Measurements from ENCODE around the gene ENO1.
"Not testable (repeated sequence)": the region's sequence is repeated elsewhere in the genome, so short reads cannot be mapped to it uniquely, and the experiment has no call there.

The ENO1 gene

GRCh38 chr1:8847990-8848389, 30.5 kb downstream of the ENO1 start:
- H3K27ac ChIP-seq (ENCODE audit: low read depth, low read length) = no peak overlapping the region

GRCh38 chr1:8846263-8846662, 32.2 kb downstream of the ENO1 start:
- H3K4me3 ChIP-seq (ENCODE audit: low read depth in 1 of 5, low read length in 5 of 5) = no peak overlapping the region
- H3K9me3 ChIP-seq (ENCODE audit: control insufficient read depth in 5 of 5, low read length in 5 of 5) = no peaks in the 10 kb centered on the region
- no peaks in the 10 kb centered on the region for H3K36me3 ChIP-seq (ENCODE audit: control insufficient read depth in 5 of 5, insufficient read depth in 5 of 5, low read length in 5 of 5)
- H3K4me1 ChIP-seq (ENCODE audit: control insufficient read depth in 5 of 5, insufficient read depth in 5 of 5, low read length in 5 of 5) = peaks cover 3 to 25% (median 16%) of the 10 kb centered on the region in 5 donors
- no peaks in the 10 kb centered on the region for H3K27me3 ChIP-seq (ENCODE audit: control insufficient read depth in 5 of 5, insufficient read depth in 4 of 5, low read length in 5 of 5)
- no peak overlapping the region for H3K27ac ChIP-seq (ENCODE audit: low read depth, low read length)
- no peak overlapping the region for H3K9ac ChIP-seq (ENCODE audit: low read length in 5 of 5)

More at GRCh38 chr1:8847990-8848389, 30.5 kb downstream of the ENO1 start:
- peaks cover 3 to 25% (median 16%) of the 10 kb centered on the region in 5 donors for H3K4me1 ChIP-seq (ENCODE audit: control insufficient read depth in 5 of 5, insufficient read depth in 5 of 5, low read length in 5 of 5)
- no peaks in the 10 kb centered on the region for H3K27me3 ChIP-seq (ENCODE audit: control insufficient read depth in 5 of 5, insufficient read depth in 4 of 5, low read length in 5 of 5)
- no peak overlapping the region for H3K9ac ChIP-seq (ENCODE audit: low read length in 5 of 5)
- H3K4me3 ChIP-seq (ENCODE audit: low read depth in 1 of 5, low read length in 5 of 5) = no peak overlapping the region
- H3K36me3 ChIP-seq (ENCODE audit: control insufficient read depth in 5 of 5, insufficient read depth in 5 of 5, low read length in 5 of 5) = no peaks in the 10 kb centered on the region
- H3K9me3 ChIP-seq (ENCODE audit: control insufficient read depth in 5 of 5, low read length in 5 of 5) = no peaks in the 10 kb centered on the region

- H3K27ac ChIP-seq (ENCODE audit: low read depth, low read length) = no peak overlapping the region
- H3K9ac ChIP-seq (ENCODE audit: low read length in 5 of 5) = no peak overlapping the region
- H3K36me3 ChIP-seq (ENCODE audit: control insufficient read depth in 5 of 5, insufficient read depth in 5 of 5, low read length in 5 of 5) = no peaks in the 10 kb centered on the region
- no peak overlapping the region for H3K4me3 ChIP-seq (ENCODE audit: low read depth in 1 of 5, low read length in 5 of 5)
- peaks cover 3 to 25% (median 16%) of the 10 kb centered on the region in 5 donors for H3K4me1 ChIP-seq (ENCODE audit: control insufficient read depth in 5 of 5, insufficient read depth in 5 of 5, low read length in 5 of 5)
- H3K27me3 ChIP-seq (ENCODE audit: control insufficient read depth in 5 of 5, insufficient read depth in 4 of 5, low read length in 5 of 5) = peaks cover 0 to under 1% (median 0%) of the 10 kb centered on the region in 5 donors
- no peaks in the 10 kb centered on the region for H3K9me3 ChIP-seq (ENCODE audit: control insufficient read depth in 5 of 5, low read length in 5 of 5)
Observed at GRCh38 chr1:8845104-8846097, 33.1 kb downstream of the ENO1 start.

DNA sequence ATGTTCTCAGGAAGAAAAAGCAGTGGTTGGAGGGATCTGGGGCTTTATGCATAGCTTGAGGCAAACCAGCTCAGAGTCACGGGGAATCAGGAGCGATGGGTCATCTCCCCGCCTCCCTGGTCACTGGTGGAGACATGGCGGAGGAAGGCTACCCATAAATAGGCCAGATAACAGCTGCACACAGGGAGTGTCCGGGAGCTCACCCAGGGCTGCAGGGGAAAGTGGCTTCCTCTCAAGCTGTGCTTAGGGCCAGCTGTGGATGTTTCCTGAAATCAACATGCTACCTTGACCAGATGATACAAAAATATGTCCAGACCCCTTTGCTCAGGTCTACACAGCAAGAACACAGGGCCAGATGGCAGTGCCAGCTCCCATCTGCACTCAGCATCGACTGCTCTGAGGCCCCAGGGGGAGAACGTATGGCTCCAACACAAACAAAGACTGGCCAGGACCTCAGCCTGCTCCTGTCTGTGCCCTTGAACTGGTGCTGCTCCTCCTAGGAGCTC, 33.9 kb downstream of the ENO1 start:
- no peaks in the 10 kb centered on the region for H3K9me3 ChIP-seq (ENCODE audit: control insufficient read depth in 5 of 5, low read length in 5 of 5)
- H3K9ac ChIP-seq (ENCODE audit: low read length in 5 of 5) = no peak overlapping the region
- H3K4me3 ChIP-seq (ENCODE audit: low read depth in 1 of 5, low read length in 5 of 5) = no peak overlapping the region
- H3K36me3 ChIP-seq (ENCODE audit: control insufficient read depth in 5 of 5, insufficient read depth in 5 of 5, low read length in 5 of 5) = no peaks in the 10 kb centered on the region
- peaks cover 0 to 3% (median 0%) of the 10 kb centered on the region in 5 donors for H3K27me3 ChIP-seq (ENCODE audit: control insufficient read depth in 5 of 5, insufficient read depth in 4 of 5, low read length in 5 of 5)
- H3K4me1 ChIP-seq (ENCODE audit: control insufficient read depth in 5 of 5, insufficient read depth in 5 of 5, low read length in 5 of 5) = peaks cover 3 to 22% (median 16%) of the 10 kb centered on the region in 5 donors
- no peak overlapping the region for H3K27ac ChIP-seq (ENCODE audit: low read depth, low read length)

DNA sequence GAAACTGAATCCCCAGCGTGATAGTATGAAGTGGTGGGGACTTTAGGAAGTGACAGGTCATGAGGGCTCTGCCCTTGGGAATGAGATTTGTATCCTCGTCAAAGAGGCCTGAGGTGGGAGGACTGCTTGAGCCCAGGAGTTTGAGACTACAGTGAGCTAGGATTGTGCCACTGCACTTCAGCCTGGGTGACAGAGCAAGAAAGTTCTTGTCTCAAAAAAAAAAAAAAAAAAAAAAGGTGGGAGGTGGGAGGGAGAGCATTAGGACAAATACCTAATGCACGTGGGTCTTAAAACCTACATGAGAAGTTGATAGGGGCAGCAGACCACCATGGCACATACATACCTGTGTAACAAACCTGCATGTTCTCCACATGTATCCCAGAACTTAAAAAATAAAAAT, 37.1 kb downstream of the ENO1 start:
- H3K36me3 ChIP-seq (ENCODE audit: control insufficient read depth in 5 of 5, insufficient read depth in 5 of 5, low read length in 5 of 5) = no peaks in the 10 kb centered on the region

GRCh38 chr1:8839990-8840389, 38.5 kb downstream of the ENO1 start:
- Histone ChIP-seq H3K9me3 (ENCODE audit: control insufficient read depth in 5 of 5, low read length in 5 of 5) (no peaks in the 10 kb centered on the region), H3K27ac (ENCODE audit: low read depth, low read length) (no peak overlapping the region), H3K36me3 (ENCODE audit: control insufficient read depth in 5 of 5, insufficient read depth in 5 of 5, low read length in 5 of 5) (no peaks in the 10 kb centered on the region), H3K4me1 (ENCODE audit: control insufficient read depth in 5 of 5, insufficient read depth in 5 of 5, low read length in 5 of 5) (peaks cover 0 to 9% (median 5%) of the 10 kb centered on the region in 5 donors), H3K4me3 (ENCODE audit: low read depth in 1 of 5, low read length in 5 of 5) (no peak overlapping the region), H3K27me3 (ENCODE audit: control insufficient read depth in 5 of 5, insufficient read depth in 4 of 5, low read length in 5 of 5) (peaks cover 0 to 3% (median 0%) of the 10 kb centered on the region in 5 donors), H3K9ac (ENCODE audit: low read length in 5 of 5) (no peak overlapping the region)

More for the DNA sequence above, 37.1 kb downstream of the ENO1 start:
- Histone ChIP-seq H3K4me1 (ENCODE audit: control insufficient read depth in 5 of 5, insufficient read depth in 5 of 5, low read length in 5 of 5) (peaks cover 0 to 5% (median 5%) of the 10 kb centered on the region in 5 donors), H3K9me3 (ENCODE audit: control insufficient read depth in 5 of 5, low read length in 5 of 5) (no peaks in the 10 kb centered on the region), H3K4me3 (ENCODE audit: low read depth in 1 of 5, low read length in 5 of 5) (no peak overlapping the region), H3K27ac (ENCODE audit: low read depth, low read length) (no peak overlapping the region), H3K27me3 (ENCODE audit: control insufficient read depth in 5 of 5, insufficient read depth in 4 of 5, low read length in 5 of 5) (peaks cover 0 to 3% (median 0%) of the 10 kb centered on the region in 5 donors), H3K9ac (ENCODE audit: low read length in 5 of 5) (no peak overlapping the region)

DNA sequence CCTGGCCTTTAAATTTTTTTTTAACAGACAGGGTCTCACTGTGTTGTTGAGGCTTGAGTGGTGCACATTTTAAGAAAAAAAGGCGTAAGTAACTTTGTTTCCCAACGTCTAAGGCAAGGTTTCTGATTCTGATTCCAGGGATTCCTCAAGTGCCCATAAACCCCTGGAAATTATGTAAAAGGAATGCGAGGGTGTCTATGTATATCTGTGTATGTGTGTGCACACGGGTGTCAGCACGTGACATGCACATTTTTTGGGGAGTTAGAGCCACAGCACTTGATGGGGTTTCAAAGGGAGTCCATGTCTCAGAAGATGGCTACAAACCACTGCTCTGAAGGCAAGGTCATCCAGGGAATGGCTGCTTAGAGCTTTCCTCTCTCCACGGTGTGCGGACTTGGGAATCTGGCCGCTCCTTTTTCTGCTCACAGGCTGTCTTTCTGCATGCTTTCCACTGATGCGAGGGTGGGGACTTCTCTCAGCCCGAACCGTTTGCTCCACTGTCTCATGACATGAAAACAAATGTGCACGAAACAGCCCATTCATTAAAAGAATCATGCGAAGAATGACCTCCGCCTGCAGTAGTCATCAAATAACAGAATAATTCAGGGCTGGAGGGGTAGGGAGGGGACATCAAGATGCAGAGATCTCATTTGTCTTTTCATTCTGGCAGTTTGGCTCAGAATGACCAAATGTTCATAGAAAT, 42.4 kb downstream of the ENO1 start:
- peaks cover 0 to 4% (median 0%) of the 10 kb centered on the region in 5 donors for H3K4me1 ChIP-seq (ENCODE audit: control insufficient read depth in 5 of 5, insufficient read depth in 5 of 5, low read length in 5 of 5)
- H3K9ac ChIP-seq (ENCODE audit: low read length in 5 of 5) = no peak overlapping the region
- no peak overlapping the region for H3K27ac ChIP-seq (ENCODE audit: low read depth, low read length)
- no peaks in the 10 kb centered on the region for H3K36me3 ChIP-seq (ENCODE audit: control insufficient read depth in 5 of 5, insufficient read depth in 5 of 5, low read length in 5 of 5)
- H3K27me3 ChIP-seq (ENCODE audit: control insufficient read depth in 5 of 5, insufficient read depth in 4 of 5, low read length in 5 of 5) = peaks cover 0 to 3% (median 0%) of the 10 kb centered on the region in 5 donors
- H3K4me3 ChIP-seq (ENCODE audit: low read depth in 1 of 5, low read length in 5 of 5) = no peak overlapping the region
- no peaks in the 10 kb centered on the region for H3K9me3 ChIP-seq (ENCODE audit: control insufficient read depth in 5 of 5, low read length in 5 of 5)

- Histone ChIP-seq H3K27me3 (ENCODE audit: control insufficient read depth in 5 of 5, insufficient read depth in 4 of 5, low read length in 5 of 5) (no peaks in the 10 kb centered on the region), H3K9me3 (ENCODE audit: control insufficient read depth in 5 of 5, low read length in 5 of 5) (no peaks in the 10 kb centered on the region), H3K4me3 (ENCODE audit: low read depth in 1 of 5, low read length in 5 of 5) (no peak overlapping the region), H3K4me1 (ENCODE audit: control insufficient read depth in 5 of 5, insufficient read depth in 5 of 5, low read length in 5 of 5) (peaks cover 0 to 4% (median under 1%) of the 10 kb centered on the region in 5 donors), H3K9ac (ENCODE audit: low read length in 5 of 5) (no peak overlapping the region), H3K36me3 (ENCODE audit: control insufficient read depth in 5 of 5, insufficient read depth in 5 of 5, low read length in 5 of 5) (no peaks in the 10 kb centered on the region), H3K27ac (ENCODE audit: low read depth, low read length) (no peak overlapping the region)
Observed at GRCh38 chr1:8831340-8831739, 47.1 kb downstream of the ENO1 start.

DNA sequence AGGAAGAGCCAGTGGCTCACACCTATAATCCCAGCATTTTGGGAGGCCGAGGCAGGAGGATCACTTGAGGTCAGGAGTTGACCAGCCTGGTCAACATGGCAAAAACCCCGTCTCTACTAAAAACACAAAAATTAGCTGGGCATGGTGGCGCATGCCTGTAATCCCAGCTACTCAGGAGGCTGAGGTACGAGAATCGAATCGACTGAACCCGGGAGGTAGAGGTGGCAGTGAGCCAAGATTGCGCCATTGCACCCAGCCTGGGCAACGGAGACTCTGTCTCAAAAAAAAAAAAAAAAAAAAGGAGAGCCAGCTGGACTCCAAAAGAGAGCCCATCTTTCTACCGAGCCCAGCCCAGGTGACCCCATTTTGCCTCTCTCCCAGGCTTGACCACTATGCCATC, 47.8 kb downstream of the ENO1 start:
- H3K4me3 ChIP-seq (ENCODE audit: low read depth in 1 of 5, low read length in 5 of 5); H3K4me1 ChIP-seq (ENCODE audit: control insufficient read depth in 5 of 5, insufficient read depth in 5 of 5, low read length in 5 of 5); H3K27ac ChIP-seq (ENCODE audit: low read depth, low read length): not testable (repeated sequence)

More for the DNA sequence above, 47.8 kb downstream of the ENO1 start:
- not testable (repeated sequence) for H3K27me3 ChIP-seq (ENCODE audit: control insufficient read depth in 5 of 5, insufficient read depth in 4 of 5, low read length in 5 of 5); H3K36me3 ChIP-seq (ENCODE audit: control insufficient read depth in 5 of 5, insufficient read depth in 5 of 5, low read length in 5 of 5); H3K9ac ChIP-seq (ENCODE audit: low read length in 5 of 5); H3K9me3 ChIP-seq (ENCODE audit: control insufficient read depth in 5 of 5, low read length in 5 of 5)
